Measurements from ENCODE around the gene ELOVL4.

The ELOVL4 gene

DNA sequence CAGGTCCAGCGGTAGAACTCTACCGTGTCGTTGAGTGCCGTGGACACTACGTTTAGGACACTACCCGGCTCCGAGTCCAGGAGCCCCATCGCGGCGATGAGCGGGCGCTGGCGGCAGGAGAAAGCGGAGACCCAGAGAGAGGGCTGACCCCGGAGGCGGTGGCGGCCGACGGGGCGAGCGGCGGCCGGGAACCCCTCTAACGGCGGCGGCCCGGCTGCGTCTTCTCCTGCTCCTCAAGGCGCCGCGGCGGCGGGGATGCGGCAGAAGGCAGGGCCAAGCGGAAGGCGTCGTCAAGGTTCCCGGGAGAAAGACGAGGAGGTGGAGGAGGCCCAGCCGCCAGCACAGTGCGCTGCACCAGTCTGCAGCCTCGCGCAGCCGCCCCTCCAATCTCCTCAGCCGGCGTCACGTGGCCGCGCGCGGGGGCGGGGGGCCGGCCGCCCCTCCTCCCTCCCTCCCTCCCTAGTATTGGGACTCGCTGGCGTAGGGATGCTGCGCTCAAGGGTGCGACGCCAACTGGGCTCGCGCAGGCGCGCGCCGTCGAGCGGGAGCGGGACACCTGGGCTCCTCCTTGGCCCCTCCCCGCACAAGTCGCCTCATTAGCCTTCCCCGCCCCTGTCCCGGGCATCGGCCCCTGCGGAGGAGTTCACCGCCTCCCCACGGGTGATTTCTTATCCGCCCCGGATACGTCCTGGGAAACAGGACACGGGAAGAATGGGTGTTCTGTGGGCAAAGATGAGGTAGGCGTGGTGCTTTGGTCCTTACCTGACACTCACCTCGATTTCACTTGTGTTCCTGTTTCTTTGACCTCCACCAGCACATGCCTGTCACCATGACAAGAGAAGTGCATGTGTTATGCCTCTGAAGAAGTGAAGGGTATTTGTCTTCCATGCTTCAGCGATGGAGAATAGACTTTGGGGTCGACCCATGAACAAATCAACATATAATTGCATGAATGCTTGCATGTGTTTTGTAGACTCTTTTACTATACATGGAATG, at the start of gene ELOVL4:
ELOVL4 (minus strand) TSS at position 363 of the 996 bp plus-strand sequence; CDS start at position 89, 274 bp downstream.
- DNase-seq, result peak; percentile 64

DNA sequence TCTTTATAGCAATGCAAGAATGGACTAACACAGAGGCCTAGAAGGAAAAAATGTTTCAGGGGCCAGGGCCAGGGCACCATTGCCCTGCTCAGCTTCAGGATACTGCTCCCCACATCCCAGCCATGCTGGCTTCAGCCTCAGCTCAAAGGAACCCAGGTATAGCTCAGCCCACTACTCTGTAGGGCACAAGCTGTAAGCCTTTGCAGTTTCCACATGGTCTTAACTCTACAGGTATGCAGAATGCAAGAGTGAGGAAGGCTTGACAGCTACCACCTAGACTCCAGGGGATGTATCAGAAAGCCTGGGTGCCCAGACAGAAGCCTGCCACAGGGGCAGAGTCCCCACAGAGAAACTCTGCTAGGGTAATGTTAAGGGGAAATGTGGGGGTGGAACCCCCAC, 46.6 kb upstream of the ELOVL4 start:
- no peak for DNase-seq

DNA sequence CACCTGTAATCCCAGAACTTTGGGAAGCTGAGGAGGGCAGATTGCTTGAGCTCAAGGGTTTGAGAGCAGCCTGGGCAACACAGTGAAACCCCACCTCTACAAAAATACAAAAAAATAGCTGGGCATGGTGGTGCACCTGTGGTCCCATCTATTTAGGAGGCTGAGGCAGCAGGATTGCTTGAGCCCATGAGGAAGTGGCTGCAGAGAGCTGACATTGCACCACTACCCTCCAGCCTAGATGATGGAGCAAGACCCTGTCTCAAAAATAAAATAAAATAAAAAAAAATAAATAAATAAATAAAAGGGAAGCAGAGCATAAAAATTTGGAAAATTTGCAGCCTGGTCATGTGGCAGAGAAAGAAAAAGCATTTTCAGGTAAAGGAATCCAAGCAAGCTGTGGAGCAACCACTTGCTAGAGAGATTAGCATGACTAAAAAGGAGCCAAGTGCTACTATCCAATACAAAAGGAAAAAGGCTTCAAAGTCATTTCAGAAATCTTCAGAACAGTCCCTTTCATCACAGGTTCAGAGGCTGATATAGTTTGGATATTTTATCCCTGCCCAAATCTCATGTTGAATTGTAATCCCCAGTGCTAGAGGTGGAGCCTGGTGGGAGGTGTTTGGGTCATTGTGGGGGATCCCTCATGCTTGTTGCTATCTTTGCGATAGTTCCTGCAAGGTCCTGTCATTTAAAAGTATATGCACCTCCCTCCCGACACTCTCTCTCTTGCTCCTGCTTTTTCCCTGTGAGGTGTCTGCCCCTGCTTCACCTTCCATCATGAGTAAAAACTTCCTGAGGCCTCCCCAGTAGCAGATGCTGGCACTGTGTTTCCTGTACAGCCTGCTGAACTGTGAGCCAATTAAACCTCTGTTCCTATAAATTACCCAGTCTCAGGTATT, 45.9 kb upstream of the ELOVL4 start:
- DNase-seq, result no peak

DNA sequence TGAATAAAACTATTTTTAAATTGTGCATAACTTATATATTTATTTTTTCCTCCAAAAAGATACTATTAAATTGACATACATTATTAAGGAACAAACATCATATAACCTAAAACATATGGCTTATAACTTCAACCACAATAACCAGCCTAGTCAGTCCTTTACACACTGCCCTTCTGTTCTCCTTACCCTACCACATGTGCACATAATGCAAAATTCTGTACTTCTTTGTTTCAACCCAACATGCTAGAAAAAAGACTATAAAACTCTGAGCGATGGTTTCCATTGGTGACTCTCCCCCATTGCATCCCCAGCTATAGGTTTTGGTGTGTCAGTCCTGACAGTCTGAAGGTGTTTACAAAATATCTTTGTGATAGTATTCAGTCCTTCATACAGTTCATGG, 42.3 kb upstream of the ELOVL4 start:
- no peak for DNase-seq

DNA sequence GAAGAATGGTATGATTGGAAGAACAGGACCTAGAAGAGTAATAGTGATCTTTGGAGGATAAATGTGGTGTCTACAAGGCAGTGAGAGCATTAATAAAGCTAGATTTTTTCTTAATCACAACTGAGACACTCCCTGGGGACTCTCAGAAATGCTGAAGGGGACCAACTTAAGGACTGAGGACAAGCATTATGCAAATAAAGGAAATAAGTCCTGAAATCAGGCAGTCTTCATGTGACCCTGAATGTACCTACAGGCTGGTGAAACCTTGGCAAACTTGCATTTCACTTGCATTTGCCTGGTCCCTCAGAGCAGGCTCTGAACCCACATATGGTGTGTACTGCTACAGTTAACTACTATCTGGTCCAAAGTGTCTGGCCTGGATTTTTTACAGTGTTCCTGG, 37.8 kb upstream of the ELOVL4 start:
- DNase-seq, result no peak

DNA sequence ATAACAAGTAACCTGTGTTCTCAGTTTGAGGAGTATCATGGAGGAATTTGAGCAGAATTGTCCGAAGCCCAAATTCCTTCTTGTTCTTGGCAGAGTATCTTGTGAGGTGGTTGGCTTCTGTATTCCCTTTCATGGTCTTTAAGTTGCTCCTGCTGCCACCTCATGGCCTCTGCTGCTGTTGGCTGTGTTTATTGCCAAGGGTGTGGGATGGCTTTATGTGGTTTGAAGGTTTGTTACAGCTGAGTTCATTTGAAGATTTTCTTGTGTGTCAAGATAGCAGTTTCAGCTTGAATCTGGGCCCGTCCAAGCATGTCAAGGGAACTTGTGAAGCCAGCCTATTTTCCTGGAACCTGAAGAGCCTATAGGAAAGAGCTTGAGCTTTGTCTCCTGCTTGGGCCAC, 36.9 kb upstream of the ELOVL4 start:
- no peak for DNase-seq

DNA sequence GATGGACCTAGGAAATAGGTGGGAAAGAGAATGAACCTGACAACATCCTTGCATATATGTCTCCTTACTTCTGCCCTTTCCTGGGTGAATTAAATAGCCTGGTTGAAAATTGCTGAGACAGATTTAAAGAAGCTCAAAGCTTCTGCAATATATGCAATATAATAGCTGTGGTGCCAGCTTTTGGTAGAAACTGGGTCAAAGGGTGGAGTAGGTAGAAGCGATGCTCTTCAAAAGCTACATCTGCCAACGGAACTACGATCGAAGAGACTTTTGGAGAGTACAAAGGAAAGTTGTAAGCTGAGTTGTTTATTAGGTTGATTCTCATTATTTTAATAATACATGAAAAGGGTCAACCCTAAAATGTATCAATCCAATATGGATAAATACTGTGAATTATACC, 34.3 kb upstream of the ELOVL4 start:
- DNase-seq, result no peak

DNA sequence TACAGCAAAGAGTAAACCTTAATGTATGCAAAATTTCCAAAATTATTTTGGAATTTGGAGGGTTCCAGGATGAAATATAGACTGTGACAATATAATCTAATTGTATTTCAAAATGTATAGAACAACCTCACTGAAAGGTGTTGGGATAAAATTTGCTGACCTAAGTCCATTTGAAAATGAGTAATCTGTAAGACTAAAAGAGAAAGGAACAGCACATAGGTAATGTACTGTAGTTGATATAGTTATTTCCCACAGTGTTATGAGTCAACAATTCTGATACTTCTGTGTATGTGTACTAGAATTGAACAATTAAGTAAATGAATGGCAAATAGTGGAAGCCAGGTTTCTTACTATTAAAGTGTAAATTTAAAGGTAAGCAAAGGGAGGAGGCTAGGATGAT, 23.8 kb upstream of the ELOVL4 start:
- DNase-seq, result no peak

DNA sequence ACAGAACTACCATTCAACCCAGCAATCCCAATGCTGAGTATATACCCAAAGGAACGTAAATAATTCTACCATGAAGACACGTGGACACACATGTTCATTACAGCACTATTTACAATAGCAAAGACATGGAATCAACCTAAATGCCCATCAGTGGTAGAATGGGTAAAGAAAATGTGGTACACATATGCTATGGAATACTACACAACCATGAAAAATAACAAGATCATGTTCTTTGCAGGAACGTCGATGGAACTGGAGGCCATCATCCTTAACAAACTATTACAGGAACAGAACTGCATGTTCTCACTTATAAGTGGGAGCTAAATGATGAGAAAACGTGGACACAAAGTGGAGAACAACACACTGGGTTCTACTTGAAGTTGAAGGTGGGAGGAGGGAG, 22.4 kb upstream of the ELOVL4 start:
- DNase-seq, result no peak

DNA sequence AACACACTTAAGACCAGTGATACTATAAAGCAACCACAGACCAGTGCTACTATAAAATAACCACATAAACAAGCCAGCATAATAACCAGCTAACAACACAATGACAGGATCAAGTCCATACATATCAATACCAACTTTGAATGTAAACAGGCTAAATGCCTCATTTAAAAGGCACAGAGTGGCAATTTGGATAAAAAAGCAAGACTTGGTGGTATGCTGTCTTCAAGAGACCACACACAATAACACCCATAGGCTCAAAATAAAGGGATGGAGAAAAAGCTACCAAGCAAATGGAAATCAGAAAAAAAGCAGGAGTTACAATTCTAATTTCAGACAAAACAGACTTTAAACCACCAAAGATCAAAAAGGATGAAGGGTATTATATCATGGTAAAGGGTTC, 19.8 kb upstream of the ELOVL4 start:
- DNase-seq, result no peak

DNA sequence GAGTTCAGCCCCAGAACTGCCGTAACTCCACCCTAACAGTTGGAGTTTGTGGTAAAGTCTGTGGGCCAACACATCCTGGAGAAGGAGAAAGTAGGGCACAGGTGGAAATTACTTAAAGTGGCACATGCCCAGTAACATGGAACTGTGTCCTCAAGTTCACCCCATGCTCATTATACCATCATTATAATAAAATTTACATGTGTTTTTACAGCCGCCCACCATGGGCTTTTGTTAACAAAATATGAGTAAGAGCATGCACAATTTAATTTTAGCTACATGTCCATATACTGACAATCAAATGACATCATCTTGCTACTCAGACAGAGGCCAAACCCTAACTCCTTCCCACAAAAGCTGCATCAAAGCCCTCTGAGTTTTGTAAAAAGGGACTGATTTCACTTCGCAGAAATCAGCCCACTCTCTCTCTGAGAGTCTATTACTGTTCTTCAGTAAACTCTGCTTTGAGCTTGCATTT, 17.3 kb upstream of the ELOVL4 start:
- no peak for DNase-seq

DNA sequence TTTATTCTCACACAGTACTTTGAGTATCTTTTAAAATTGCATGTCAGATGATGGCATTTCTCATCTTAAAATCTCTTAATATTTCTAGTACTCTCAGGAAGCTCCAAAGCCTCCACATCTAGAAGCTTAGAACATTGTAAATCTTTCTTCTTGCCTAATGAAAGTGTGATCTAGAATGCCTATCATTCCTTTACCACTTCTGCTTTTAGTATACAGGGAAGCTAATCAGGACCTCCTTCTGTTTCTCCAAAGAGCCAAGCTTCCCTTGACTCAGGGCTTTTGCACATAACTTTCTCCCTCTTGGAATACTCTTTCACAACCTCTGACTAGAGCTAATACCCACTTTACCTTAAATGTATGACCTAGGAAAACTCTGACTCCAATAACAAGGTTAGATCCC, 7.5 kb upstream of the ELOVL4 start:
- no peak for DNase-seq

DNA sequence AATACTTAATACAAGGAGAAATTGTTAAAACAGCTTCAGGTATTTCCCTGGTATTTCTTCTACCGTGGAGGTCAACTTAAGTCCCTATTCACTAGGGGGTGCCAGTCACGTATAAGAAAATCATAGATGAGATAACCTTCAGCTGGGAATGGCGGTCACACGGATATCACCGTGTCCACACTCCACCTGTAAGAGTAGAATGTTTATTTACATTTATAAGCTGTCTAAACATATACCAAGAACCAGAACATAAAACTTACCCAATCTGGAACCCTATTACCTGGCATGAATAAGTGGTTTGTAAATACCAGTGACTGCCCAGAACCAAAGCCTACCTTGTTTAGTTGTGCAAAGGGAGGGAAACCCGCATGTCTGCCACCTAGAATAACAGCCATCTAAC, 1.9 kb upstream of the ELOVL4 start:
- DNase-seq, result no peak

DNA sequence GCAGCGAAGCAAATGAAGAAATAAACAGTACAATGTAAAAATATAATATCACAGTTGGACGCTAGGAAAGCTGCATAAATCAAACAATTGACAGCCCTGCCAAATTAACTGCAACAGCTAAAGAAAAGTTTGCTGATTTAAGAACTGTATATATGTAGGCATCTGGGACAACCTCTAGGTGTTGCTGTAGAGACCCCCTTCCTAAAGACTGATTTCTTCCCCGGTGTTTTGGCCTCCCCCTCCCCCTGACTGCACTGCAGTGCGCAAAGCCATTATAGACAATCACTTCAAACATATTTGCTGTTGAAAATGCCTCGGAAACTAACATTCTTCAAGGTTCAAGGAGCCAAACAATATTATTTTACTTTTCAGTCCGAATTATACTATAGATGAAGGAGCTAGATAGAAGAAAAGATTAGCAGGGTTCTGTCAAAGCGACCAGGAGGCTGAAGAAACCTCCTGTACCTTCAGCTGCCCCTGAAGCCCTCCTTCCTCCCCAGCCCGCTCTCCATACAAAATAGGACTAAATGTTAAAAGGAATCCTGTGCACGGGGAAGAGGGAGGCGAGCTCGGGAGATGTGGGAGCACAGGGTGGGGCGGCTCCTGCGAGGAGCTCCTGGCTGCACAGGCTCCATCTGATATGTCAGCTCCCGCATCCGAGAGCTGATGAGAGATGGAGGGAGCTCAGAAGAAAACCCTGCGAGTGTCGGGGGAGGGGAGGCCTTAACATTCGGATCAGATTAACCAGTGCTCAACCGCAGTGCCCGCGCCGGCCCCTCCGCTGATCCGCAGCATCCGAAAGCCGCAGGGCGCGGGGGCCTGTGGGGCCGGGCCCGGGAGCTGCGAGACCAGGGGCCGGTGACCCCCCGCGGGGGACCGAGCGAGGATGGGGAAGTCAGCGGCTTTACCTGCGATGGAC, 822 bp downstream of the ELOVL4 start:
- peak; percentile 25 for DNase-seq

DNA sequence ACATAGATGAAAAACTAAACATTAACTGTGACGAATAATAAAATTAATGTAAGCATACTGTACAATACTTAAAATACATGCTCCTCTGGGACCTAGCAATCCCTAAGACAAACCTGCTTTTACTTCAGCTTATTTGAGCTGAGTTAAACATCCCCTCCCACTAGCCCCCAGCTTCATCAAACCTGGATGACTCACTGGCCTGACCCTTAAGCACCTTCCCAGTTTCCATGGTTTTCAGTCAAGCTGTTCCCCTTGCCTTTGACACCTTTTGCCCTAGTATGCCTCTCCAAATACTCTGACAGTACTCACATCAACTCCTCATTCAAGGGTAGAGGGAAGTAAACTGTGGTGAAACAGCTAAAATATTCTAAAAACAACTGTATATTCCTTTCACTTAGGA, 4.2 kb downstream of the ELOVL4 start:
- no peak for DNase-seq

DNA sequence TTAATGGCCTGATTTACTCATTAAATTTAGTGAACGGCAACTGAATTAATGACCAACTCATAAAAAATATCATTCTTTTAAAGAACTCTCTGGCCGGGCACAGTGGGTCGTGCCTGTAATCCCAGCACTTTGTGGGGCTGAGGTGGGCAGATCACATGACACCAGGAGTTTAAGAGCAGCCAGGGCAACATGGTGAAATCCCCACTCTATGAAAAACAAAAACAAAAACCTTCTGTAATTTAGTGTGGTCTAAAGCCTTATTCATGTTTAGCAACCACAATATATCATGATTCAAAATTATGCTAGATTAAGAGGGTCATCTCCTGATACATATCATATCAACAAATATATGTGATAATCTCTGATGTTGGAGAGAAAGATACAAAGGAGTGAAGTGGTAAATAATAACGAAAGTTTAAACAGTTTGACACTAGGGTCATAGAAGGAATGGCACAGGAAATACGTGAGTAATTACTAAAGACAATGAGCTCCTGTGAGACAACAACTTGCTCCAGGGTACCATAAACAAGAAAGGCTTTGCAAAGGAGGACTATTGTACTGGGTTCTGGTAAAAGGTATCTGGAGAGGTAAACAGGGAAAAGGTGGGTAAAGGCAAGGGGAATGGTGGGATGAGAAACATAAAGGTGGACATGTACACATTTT, 5.7 kb downstream of the ELOVL4 start:
- no peak for DNase-seq

DNA sequence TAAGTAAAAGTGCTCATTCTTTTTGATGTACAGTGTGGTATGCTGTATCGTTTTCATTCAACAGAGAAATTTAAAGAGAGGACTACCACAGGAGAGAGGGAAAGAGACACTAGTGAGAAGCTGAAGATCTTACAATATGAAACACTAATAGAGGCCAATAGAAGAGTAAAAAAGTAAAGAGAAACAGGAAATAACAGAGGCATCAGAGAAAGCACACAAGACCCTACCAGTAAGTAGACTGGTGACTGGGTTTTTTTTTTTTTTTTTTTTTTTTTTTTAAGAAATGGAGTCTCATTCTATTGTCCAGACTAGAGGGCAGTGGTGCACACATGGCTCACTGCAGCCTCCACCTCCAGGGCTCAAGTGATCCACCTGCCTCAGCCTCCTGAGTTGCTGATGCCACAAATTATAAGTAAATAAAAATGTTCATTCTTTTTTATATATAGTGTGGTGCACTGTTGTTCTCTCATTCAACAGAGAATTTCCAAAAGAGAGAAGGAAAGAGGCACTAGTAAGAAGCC, 18.8 kb downstream of the ELOVL4 start:
- DNase-seq, result no peak

DNA sequence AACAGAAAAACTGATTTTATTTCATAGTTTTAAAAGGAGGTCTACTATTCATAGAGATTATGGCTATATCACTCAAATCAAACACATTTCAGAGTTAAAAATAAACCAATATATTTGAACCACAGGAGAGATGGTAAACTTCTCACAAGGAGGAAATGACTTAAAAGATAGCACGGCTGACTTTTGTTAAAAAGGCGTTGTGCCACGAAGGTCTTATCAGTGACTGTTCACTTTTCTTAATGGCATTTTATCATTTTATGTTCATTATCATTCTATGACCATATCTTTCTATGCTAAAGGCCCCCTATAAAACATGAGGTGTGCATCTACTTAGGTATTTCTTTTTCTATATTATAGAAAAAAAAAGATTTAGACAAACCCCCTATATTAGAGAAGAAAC, 19.6 kb downstream of the ELOVL4 start:
- DNase-seq, result no peak

DNA sequence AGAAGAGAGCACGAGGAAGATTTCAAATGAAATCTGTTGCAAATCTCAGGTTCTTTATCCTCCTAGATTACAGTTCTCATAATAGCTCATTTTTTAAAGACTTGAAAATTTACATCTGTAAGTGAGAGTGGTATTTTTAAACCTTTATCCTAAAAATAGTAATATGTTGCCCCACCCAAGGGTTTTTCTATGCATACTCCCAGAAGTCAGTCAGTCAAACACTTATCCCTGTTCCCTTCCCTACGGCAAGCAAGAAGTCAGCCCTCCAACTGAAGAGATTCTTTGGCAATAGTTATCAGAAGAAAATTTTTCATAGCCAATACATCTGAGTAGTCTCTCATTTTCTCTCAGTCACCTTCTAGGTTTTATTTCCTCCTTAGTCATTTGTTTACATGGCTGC, 24.1 kb downstream of the ELOVL4 start:
- DNase-seq, result no peak

DNA sequence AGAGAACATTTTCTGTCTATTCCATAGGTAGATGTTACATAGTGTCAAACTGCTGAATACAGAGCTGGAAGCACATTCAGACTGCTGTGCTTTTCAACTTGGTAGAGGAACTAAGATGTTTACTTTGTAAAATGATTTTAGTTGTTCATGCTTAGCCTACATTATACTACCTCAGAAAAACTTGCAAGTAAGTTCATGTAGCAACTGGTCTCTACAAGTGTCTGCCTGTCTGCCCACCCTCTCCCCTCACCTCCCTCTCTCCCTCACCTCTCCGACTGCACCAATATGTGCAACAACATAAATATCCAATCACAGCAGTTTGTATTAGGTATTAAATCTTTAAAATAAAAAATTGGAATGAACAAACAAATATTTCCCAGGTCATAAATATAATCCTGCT, 25.3 kb downstream of the ELOVL4 start:
- no peak for DNase-seq

DNA sequence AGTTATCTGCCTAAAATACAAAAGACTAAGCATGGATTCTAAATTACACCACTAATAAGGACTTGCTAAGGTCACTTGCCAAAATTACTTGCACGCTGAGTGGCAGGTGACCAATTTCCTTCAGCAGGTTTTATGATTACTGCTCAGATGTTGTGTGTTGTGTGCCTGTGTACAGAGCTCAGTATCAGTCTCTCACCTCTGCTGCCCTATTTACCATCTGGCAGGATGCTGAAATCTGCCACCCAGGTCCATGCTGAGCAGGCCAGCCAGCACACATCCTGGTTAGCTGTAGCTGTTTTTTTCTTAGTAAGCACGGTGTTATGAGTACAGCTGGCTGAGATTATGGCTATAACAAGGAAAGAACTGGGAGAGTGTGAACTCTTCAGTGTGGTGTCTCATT, 34.0 kb downstream of the ELOVL4 start:
- DNase-seq, result no peak

DNA sequence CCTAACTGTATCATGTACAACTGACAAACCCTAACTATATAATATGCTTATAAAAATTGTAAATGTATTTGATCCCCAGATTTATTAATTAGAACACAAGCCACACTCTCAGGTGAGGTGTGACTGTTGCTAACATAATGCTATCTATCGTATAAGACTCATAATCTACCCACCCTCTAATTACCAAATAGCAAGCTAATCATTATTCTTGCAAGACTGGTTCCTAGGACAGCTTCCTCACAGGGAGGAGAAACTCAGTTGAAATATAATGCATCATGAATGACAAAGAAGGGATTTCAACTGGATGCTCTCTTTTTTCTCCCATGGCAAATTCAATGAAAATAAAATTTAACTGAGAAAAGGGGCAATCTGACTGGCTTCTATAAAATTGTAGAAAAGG, 35.4 kb downstream of the ELOVL4 start:
- DNase-seq, result no peak

All from NCI-H1092 treated with DMSO at 0.1 percent for 48 hours (cell line).